NCI-H2107 (cell line): ENCODE results near the gene CDK3.

Experiments
- DNase-seq: peaks from one replicate; lab custom pipeline; 2025; lab: John Stamatoyannopoulos, UW

The CDK3 gene

DNA sequence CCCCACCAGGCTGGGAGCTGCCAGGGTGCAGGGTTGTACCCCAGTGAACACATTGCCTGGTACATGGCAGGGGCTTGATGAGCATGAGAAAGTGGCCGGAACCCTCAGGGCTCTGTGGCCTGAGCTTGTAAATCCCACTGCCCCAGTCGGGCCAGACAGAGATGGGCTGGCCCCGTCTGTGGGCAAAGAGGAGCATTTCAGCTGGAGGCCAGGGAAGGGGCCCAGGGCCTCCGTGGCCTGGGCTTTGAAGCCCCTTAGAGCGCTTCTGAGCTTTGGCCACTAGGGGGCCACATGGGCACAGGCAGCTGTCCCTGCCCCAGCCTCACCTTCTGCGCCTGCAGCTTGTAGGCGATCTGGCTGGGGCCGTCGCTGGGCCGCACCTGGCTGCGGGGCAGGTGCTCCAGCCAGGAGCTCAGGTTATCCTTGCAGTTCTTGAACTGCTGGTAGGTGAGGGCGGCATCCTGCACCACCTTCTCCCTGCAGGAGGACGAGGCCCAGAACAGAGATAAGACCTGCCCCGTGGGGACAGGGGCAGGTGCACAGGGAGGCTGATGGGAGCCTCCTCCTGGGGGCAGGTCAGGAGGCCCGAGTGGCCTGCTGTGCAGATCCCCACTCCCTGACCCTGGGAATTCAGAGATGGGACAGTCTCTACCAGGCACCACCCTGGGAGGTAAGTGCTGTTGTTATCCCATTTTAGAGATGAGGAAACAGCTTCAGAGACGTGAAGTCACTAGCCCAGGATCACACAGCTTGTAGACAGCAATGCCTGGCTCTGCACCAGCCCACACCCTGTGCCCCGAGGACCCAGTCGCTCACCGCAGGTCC, 13.7 kb downstream of the CDK3 start:
- peak; percentile 80 for DNase-seq

- peak; percentile 88 for DNase-seq
Observed at GRCh38 chr17:76014925-76015261, 14.2 kb downstream of the CDK3 start.

GRCh38 chr17:76017481-76018339, 17.1 kb downstream of the CDK3 start:
- no peak for DNase-seq

DNA sequence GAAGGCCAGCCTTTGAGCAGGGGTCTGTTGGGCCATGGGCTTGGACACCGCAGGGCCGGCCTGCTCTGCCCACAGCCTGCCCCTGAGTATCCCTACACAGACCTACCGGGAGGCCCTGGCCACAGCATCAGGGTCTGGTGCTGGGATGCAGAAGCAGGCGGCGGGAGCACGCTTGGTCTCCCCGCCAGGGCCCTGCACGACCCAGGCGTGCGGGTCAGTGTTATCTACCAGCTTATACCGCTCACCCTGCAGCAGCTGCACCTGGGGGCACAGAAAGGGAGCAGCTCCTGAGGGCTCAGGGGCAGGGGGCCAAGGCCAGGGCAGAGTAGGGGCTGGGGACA, 17.7 kb downstream of the CDK3 start:
- no peak for DNase-seq

DNA sequence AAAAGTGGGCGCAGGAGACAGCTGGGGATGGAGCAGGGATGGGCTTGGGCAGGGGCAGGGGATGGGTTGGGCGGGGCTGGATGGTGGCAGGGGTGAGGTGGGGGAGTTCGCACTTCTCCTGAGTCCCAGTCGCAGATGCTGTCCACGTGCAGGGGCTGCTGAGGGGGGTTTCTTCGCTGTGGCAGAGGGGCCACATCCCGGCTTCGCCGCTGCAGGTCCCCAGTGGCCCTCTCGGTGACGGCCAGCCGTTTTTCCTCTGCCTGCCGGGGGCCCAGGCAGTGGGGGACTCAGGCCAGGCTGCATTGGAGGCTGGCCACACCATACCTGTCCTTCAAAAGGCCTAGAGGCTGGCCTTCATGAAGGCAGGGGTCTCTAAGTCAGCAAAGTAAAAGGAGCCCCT, 18.1 kb downstream of the CDK3 start:
- DNase-seq, result no peak

GRCh38 chr17:76019833-76020467, 19.3 kb downstream of the CDK3 start:
- DNase-seq, result no peak

- DNase-seq, result no peak
Observed at GRCh38 chr17:76022285-76022684, 21.6 kb downstream of the CDK3 start.

- DNase-seq, result no peak
Observed at GRCh38 chr17:76022973-76023899, 22.6 kb downstream of the CDK3 start.

GRCh38 chr17:76023900-76024237, 23.2 kb downstream of the CDK3 start:
- no peak for DNase-seq

DNA sequence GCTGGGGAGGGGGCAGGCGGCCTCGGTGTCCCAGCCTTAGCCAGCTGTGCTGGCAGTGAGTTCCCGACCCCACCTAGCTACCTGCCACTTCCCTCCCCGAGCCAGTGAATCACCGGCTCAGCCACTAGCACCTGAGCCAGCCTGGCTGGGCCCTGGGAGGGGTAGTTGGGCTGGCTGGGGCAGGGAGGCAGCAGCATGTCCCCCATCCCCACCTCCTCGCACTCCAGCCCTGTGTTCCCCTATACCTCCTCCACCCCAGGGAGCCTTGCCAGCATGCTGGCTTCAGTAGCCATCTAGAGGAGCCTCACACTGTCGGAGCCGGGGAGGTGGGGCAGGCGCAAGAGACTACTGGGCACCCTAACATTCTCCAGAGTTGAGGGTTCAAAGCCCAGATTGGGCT, 23.7 kb downstream of the CDK3 start:
- no peak for DNase-seq

GRCh38 chr17:76025294-76025693, 24.6 kb downstream of the CDK3 start:
- DNase-seq, result no peak

DNA sequence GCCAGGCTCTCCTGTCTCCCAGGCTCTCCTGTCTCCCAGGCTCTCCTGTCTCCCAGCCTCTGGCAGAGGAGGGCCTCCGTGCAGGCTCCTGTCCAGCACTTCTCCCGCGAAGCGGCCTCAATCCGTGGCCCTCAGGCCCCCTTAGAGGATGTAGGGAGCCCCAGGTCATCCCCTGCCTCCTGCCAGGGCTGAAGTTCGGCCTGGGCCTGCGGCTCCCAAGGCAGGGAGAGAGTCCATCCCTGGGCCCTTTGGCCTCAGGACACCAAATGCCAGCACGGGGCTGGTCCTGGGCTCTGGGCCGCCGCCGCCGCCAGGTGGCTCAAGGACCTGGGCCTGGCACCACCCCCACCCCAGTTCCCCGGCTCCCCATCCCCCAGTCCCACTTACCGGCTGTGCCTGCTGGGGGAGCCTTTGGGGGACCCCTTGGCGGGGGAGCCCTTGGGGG, 26.1 kb downstream of the CDK3 start:
- DNase-seq, result no peak

DNA sequence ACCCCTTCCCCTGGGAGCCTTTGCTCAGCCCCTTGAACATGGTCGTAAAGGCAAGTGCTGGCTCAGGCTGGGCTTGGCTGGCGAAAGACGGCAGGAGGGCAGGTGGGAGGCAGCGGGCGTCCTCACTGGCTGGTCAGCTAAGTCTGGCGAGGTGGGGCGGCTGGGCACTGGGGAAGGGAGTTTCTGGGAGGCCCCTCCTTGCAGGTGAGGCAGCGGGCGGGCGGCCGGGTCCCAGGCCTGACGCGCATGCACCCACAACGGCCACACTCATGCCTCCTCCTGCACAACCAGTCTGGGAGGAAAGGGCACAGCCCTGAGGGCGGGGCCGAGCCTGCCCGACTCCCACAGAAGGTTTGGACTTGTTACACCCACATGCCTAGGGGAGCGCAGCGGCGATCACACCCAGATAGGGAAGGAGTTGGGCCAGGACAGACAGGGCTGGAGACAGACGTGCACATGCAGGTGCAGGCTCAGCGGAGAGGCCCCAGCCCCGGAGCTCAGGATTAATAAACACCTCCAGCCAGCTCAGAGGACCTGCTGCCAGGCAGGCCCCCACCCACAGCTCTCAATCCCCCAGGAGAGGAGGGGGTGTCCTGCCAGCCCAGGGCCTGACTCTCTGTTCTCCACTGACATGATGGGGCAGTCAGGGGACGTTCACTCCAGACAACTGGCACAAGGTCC, 26.6 kb downstream of the CDK3 start, which contains the start of gene EVPL:
Gene EVPL (minus strand): TSS at position 148 of the 681 bp plus-strand sequence. CDS start 108 bp downstream, at position 40.
- no peak for DNase-seq

- DNase-seq, result no peak
Observed at GRCh38 chr17:76032073-76032779, 31.6 kb downstream of the CDK3 start.

DNA sequence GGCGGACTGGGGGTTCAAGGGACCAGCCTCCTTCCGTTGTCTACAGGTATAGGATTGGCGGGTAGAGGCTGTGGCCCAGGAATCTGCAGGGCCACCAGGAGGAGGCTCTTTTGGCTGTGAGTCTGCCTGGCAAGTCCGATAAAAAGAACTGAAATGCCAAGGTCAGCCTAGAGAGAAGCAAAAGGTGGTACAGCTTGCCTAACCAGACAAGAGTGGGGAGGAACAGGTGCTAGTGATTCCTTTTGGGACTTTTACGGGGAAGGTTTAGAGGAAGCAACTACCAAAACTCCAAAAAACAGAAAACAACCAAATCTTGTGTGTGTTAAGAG, 32.1 kb downstream of the CDK3 start:
- no peak for DNase-seq

DNA sequence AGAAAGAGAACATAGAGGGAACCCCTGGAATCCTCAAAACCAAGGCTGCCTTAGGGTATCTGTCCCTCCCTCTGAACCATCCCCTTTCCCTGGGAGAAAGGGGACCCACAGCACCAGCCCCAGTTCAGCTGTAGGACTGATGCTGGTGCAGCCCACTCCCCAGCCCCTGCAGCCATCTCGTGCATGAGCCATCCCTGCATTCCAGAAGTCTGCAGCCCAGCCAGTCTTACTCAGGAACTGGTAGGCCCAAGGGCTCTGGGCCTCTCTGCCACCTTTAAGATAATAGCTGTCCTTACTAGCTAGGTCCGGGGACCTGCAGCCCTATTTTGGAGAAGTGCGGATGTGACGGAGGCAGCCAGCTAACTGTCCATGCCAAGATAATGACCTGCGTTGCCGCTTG, 32.5 kb downstream of the CDK3 start:
- DNase-seq, result no peak

- no peak for DNase-seq
Observed at GRCh38 chr17:76034428-76035350, 34.0 kb downstream of the CDK3 start.

GRCh38 chr17:76036497-76037261, 36.0 kb downstream of the CDK3 start:
- no peak for DNase-seq

- DNase-seq, result no peak
Observed at GRCh38 chr17:76038050-76038449, 37.4 kb downstream of the CDK3 start.
